Stimulated activated CD8-positive, alpha-beta memory T cell treated with anti-CD3 and anti-CD28 coated beads, Interleukin-12 subunit alpha, Interleukin-12 subunit beta, amount 100 ng/mL, for 4 hours (primary cell): Measurements from ENCODE around the gene SCGB3A2.

Source experiments
- DNase-seq: peaks from one replicate; pipeline ENCODE4 v3.0.0-alpha.2; 2020; ENCODE audit warnings: low read depth

SCGB3A2 gene, protein sequence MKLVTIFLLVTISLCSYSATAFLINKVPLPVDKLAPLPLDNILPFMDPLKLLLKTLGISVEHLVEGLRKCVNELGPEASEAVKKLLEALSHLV

DNA sequence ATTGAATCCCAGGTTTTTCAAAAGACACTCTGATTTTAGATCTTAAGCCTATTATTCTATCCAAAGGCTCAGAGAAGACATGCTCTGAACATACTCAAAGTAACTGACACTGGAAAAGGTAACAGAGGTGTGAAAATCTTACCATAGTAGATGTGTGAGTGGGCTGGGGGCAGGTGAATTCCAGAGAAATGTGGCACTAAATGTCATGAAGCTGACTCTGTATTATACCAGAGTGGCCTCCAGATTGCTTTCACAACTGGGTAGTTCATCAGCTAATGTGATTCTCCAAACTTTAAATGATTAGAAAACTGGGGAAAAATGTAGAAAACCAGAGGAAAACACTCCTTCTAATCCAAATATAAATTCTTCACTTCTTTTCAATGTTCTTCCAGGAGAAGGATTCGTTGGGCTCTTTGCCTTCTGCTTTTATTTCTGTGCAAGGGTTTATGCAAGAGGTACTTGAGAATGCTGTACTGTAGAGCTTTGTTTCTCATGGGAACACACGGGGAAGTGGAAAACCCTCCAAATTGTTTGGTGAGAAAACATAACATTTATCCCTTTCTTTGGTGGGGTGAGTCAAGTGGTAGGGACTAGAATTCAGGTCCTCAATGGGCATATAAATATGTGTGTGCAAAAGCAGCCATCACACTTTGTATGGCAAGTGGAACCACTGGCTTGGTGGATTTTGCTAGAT is at the start of gene SCGB3A2:
SCGB3A2 (plus strand) TSS at position 646 of the 694 bp plus-strand sequence. CDS start 93 bp downstream, outside the sequence.
- DNase-seq = no peak

DNA sequence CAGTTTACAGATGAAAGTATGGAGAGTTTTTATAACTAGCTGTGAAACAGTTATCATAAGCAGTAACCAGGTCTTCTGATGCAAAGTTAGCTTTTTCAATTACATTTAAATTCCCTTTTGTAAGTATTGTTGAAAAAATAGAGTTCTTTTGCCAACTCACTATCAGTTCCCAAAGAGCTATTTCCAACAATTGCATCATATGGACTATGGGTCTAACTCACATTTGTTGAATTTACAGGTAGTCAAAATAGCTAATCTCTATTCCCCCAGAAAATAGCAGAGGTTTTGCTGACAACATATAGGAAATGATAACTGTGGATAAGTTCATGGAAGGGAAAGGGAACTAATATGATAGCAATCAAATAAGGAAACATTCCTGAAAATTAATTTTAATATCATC is 48.5 kb upstream of the SCGB3A2 start:
- DNase-seq = no peak

DNA sequence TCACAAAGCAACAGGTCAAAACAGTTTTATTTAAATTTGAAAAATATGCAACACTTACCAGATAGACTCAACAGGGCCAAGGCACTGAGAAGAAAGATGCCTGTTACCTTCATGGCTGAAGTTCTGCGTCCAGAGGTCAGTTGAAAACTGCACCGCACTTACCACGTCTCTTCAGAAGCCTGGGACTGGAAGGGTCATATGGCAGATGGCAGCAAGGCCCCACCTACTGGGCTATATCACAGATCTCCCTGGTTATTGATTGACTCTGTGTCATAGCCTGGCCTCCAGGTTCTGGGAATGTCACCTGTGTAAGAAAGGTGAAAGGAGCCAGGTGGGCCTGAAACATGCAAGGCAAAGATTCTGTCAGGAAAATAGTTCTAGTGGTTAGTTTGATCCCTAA is 47.0 kb upstream of the SCGB3A2 start, which contains the start of gene SPINK1:
SPINK1 (minus strand) TSS at position 207 of the 400 bp plus-strand sequence; CDS start at position 113, 94 bp downstream.
- no peak for DNase-seq

DNA sequence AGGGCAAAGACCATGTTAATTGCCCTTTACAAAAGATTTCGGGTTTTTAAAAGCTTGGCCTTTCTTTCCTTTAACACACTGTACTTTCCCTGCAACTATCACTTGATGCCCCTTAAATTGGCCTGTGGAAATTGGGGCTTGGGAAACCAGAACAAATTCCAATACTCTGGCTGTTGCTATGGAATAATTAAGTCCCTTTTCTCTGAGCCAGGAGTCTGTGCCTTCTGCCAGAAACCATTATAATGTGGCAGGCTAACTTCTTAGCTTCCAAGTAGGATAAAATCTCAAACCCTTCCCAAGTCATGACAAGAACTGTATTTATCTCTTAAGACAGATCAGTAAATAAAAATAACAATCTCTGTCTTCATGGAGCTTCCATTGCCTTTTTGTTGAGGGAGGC is 46.0 kb upstream of the SCGB3A2 start:
- DNase-seq = no peak

DNA sequence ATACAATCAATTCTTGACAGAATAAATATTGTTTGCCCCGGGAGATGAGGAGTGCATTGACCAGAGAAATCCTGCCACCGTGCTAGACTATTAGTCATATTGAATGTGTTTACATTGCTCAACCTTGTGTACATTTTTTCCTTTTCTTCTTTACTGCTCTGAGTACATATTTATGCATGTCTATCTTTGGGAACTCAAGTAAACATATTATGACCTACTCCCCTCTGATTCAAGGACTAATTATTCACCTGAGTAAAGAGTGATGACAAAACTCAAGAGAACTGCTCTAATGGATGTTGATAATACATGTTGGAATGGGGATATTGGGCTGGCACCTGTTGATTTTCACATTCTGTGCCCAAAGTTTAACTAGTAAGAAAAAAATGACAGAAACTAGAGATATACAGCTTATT is 43.1 kb upstream of the SCGB3A2 start:
- no peak for DNase-seq

DNA sequence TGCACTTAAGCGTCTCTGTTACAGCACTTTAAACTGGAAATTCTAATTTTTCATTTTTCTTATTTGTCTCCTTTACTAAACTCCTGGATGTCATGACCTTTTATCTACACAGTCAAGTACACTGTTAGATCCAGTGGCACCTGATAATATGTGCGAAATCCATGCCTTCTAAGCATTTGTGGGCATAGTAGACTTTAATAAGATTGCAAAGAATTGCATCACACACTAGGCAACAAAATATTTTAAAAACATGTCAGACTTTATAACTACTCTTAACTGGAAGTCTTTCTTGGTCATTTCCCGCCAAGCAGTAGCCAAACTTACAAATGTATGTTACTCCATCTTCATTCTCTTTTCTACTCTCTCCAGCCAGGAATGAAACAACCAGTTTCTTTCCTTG is 42.1 kb upstream of the SCGB3A2 start:
- no peak for DNase-seq

DNA sequence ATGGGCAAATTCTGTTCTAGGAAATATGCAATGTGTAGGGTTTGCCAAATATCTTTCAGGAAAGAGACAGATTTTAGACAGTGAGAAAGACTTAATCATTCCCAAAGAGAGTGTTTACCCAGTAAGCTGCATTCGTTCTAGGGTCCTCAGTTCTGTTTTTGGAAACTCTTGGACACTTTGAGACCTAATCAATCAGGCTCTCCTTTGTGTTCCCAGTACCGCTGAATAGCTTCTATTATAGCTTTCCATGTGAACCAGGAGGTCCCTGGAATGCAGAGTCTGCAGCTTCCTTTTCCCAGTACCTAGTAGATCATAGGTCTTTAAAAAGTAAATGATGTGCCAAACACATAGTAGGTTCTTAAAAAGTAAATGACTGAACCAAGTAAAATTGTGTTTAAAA is 35.6 kb upstream of the SCGB3A2 start:
- DNase-seq = no peak

DNA sequence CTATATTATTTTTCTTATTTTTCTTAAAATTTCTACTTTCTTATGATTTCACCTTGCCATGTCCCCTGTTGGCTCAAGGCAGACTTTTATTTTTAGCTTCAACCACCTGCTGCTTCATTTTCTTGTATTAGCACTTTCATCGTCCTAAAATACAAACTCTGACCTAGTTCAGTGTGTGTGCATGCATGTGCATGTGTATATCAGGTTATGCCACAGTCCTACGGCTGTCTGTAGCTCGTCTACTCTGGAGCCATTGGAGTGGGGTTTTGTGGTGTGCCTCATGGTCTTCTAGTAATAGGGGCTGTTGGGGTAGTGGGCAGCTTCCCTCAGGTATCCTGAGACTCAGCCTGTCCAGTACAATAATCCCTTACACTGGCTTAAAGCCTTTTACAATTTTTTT is 33.7 kb upstream of the SCGB3A2 start:
- DNase-seq = no peak

DNA sequence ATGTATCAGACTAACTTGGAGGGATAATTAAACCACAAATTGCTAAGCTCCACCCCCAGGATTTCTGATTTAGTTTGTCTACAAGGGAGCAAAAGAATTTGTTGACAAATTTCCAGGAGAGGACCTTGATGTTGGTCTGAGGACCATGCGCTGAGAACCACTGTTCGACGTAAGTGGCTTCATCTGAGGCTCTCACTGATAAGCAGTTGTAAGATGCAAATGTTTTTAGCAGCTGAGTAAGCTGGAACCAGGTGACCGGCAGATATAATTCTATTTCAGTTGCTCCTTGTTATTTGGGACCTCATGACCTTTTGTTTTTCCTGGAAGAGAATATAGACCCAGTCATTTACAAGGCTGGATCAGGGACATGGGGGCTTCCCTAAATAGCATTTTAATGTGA is 32.9 kb upstream of the SCGB3A2 start:
- DNase-seq = no peak

DNA sequence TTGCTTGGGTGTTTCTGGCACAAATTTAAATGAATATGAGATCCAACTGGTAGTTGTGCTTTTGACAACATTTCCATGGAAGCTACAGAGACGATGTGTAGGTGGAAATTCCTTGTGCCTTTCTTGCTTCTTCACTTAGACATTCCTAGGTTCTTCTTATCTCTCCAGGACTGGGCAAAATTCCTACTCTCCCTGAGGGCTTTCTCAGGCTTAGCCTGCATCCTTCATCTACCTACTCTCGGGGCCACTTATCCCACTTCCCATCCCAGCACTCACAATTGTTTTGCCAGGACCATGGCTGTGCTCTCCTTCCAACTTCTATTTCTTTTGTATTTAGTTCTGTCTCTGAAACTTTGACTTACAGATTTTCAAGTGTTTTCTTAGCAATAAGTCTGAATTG is 29.3 kb upstream of the SCGB3A2 start:
- no peak for DNase-seq

DNA sequence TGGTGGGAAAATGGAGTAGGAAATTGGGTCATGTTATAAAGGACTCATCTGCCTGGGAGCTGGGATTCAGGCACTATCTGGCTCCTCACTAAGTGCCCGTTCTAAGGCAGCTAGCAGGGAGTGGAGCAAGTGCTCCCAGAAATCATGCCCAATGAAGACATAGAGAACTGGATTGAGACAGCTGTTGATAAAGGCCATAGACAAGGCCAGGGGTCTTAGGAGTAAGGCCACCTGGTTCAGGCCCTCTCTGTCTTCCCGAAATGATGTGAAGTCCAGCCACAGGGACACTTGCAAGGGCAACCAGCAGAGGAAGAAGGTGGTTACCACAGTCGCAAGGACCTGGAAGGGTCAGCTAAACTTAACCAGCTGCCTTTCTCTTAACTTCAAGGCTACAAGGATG is 26.9 kb upstream of the SCGB3A2 start:
- DNase-seq = no peak

DNA sequence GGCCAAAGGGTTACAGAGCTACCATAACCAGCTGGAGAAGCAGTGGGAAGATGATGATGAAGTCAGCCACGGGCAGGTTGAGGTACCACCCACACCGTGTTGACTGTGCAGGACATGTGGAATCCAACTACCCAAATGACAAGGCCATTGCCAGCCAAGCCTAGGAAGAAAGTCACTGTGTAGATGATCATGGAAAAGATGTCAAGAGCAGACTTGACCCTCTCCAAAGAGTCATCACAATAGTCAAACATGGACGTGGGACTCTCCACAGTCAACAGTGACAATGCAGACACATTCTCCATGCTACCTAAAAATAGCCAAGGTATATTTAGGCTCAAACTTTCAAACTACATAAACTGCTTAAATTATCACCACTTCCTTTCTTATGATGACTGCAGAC is 26.1 kb upstream of the SCGB3A2 start:
- no peak for DNase-seq

DNA sequence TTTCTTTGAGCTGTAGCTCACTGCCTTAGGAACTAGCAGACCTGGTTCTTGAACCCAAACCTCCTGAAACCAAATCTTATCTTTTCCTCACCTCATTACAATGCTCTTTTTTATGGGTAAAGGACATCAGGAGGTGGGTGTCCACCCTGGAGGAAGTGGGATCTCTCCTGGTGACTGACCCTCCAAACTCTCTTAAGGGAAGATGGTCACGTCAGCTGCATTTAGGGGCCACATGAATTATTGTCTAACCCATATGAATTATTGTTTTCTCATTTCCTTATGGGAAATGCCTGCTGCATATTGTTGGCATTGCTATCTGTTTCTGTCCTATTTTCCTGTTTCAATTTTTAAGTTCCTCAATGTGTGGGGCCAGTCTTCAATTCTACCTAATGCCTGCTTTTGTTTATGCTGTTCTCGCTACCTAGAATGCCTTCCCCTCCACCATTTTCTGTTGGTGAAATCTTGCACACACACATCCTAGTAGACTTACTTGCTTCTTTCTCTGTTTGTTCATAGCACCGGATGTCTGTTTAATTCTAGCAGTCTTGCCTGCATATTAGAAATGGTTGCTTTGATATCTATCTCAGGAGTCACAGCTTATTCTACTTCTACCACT is 25.0 kb upstream of the SCGB3A2 start:
- no peak for DNase-seq

DNA sequence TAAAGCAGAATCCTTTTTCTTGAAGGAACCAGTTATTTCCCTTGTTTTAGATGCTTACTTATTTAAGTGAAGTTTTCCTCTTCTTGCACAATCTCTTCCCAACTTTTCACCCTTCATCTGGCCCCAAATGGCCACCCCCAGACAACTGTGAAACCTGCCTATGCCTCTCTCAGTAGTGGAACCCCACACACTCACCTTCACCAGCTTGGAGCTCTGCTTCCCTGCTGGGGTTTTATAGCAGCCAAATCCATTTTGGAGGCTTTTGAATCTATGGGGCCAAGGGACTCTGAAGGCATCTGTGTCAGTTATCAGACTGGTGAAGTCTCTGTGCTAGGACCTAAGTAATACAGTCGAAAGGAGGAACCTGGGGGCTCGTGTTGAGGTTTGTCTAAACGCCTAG is 24.2 kb upstream of the SCGB3A2 start:
- no peak for DNase-seq

DNA sequence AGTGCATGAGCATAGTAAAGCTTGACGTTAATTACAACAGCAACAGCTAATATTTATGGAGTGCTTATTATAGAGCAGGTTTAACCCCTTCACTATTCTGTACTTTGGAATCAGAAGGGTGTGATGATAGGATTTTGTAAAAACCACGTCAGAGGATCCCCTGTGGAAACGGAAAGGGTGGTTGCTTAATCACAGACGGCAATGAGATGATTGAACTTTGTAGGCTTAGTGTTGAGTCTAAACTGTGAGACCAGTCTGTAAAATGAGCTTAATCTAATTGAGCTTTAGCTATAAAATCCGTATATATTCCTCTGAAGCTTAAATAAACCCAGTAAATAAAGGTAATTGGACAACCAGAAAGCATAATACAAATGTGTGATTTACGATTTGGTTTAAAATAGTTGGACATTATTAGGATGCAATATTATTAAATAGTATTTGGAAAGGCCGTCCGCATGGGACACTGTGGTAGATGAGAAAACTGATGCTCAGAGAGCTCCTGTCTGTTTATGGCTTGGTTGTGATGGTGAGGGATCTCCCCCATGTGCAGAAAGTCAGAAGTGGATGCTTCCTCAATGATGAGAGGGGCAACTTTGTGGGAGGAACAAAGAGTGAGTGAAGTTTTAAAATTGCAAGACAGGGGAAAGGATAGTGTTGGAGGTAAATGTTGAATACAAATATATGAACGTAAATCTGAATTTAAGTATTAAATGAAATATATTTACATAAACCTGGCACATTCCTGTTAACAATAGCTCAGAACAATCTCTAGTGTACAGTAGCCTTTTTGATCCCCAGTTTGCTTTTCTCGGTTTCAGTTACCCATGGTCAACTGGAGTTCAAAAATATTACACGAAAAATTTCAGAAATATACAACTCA is 23.4 kb upstream of the SCGB3A2 start:
- DNase-seq = no peak

DNA sequence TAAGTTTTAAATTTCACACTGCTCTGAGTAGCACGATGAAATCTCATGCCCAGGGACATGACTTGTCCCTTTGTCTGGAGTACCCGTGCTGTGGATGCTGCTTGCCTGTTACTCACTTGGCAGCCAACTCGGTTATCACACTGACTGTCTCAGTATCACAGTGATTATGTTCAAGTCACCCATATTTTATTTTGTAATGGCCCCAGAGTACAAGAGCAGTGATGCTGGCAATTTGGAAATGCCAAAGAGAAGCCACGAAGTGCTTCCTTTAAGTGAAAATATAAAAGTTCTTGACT is 22.8 kb upstream of the SCGB3A2 start:
- DNase-seq = no peak

DNA sequence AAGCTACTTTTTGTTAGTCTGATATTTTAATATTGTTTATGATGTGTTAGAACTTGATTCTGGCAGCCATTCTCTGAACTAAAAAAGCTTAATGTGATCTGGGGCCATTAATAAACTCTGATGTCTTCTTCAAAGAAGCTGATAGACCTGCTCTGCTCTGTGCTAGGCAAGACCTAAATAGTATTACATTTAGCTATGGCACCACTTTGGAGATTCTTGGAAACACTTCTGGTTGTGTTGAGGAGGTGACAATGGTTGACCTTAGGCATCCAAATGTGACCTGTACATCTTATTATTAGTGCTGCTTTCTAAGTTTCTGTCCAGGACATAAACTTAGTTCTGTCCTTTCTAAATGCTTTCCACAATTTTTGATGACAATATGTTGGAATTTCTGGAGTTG is 21.7 kb upstream of the SCGB3A2 start:
- DNase-seq = no peak

DNA sequence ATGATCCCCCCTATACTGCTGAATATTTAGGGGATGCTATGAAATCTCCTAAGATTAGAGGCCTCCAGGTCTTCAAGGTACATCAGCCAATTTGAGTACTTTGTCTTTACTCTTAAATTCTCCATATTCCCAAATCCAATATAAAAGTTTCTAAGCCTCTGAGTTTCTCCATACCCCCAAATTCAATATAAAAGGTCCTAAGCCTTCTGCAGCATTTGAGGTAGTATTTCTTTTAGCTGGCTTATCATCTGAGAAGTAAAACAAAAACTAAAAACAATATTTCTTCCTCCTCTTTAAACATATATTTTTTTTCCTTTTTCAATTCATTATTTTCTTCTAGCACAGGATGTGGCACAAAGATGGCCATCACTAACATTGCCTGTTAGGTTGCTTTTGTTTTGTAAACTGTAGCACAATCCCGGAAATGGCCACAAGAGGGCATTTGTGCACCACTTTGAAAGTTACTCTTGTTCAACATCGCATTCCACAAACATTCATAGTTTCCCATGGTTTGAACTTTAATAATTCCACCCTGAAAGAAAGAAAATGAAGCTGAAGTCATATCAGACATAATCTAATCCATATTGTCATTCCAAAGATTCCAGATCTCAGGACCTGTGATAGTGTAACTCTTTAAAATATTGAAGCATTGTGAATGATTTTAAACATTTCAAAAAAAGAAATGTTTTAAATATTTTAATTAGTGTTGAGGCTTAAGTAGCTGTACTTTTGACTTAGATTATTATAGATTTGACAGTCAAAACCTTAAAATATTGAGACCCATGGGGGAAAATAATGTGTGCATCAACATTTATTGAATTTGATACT is 21.0 kb upstream of the SCGB3A2 start:
- DNase-seq = no peak

DNA sequence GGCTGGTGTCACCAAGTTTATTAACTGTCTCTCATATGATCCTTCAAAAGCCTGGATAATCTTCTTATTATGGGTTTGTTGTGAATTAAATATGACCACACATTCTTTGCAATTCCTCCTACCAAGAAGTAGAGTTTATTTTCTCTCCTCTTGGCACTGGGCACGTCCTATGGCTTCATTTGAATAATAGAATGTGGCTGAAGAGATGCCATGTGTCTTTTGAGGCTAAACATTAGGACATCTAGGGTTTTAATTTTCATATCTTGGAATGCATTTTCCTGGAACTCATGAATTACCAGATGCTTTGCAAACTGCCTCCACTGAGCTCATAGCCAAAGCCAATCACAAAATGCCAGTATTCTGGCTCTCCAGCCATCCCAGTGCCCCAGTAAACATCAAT is 19.9 kb upstream of the SCGB3A2 start:
- DNase-seq = no peak

DNA sequence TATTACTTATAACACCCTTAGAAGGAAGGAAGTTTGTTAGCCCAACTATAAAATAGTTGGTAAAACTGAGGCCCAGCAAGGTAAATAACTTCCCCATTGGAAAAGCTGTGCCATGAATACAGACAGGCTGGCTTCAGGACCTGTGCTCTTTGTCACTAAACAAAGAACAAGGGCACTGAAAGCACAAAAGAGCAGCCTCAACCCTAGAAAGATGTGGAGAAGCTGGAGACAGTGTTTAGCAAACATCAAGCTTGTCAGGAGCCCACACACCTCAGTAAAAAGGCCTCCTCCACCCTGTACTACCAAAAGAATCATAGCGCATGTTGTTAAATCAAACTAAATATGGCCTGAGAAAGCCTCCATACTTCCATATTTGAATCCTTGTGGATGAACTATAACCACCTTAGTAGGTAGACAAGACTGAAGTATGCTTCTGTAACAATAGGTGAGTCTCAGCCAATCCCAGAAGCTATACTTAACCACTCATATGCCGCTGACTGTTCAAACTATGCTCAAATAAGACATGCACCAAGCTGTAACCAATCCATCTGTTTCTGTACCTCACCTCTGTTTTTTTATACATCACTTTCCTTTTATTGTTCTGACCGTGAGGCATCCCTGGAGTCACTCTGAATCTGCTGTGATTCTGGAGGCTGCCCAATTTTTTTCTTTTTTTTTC is 18.4 kb upstream of the SCGB3A2 start:
- no peak for DNase-seq

DNA sequence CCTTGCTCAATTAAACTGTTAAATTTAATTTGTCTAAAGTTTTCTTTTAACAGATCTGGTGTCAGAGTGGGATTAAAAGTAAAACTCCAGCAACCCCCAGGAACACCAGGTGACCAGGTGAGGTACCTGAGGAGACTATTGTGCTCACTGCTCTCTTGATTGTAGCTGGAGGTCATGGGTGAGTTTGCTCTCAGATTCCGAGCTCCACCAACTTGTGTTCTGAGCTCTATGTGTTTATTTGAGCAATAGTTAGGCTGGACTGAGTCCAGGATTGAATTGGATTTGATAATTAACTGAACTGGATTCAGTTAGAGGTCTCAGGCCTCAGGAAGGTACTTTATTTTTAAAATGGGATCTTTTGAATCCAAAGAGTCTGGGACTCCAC is 17.9 kb upstream of the SCGB3A2 start:
- no peak for DNase-seq
